RWPE1 (cell line): ENCODE results near the gene OR2B6.
"Not testable (repeated sequence)": the region's sequence is repeated elsewhere in the genome, so short reads cannot be mapped to it uniquely, and the experiment has no call there.

Experiments used
- CTCF ChIA-PET: fragments of 350-600 bp; sonication (Branson Sonifier 250); formaldehyde crosslinking; extraction: SDS; loops from one replicate; lab custom pipeline; 2021; lab: Yijun Ruan, JAX
- POLR2A ChIA-PET: fragments of 400-600 bp; formaldehyde crosslinking; extraction: SDS; loops from one replicate; lab custom pipeline; 2020; ENCODE audit warnings: antibody characterized with exemption; ENCODE audit not compliant: low non-redundant PET; lab: Yijun Ruan, JAX
- DNase-seq: peaks from one replicate; pipeline ENCODE4 v3.0.0; 2012; ENCODE audit warnings: low spot score
- H3K27ac ChIP-seq: fragments of 450-650 bp; 2 replicates; pipeline ENCODE4 v1.5.1; 2017
- TF ChIP-seq, protein P1 (sequence below): fragments of 450-650 bp; conservative IDR thresholded peaks from 2 replicates; pipeline ENCODE4 v1.5.1; 2017; ENCODE audit warnings: low read depth, mild to moderate bottlenecking

Gene OR2B6

GRCh38 chr6:27956941-27957340, at the start of gene OR2B6:
Gene OR2B6, plus strand, starts transcription at chr6:27957241. Its CDS starts 0 bp downstream, at chr6:27957241.
- H3K27ac ChIP-seq = no peak within 1 kb of the TSS
- ChIA-PET POLR2A (no interaction called here), CTCF (no interaction called here)
- TF ChIP-seq, protein P1, sequence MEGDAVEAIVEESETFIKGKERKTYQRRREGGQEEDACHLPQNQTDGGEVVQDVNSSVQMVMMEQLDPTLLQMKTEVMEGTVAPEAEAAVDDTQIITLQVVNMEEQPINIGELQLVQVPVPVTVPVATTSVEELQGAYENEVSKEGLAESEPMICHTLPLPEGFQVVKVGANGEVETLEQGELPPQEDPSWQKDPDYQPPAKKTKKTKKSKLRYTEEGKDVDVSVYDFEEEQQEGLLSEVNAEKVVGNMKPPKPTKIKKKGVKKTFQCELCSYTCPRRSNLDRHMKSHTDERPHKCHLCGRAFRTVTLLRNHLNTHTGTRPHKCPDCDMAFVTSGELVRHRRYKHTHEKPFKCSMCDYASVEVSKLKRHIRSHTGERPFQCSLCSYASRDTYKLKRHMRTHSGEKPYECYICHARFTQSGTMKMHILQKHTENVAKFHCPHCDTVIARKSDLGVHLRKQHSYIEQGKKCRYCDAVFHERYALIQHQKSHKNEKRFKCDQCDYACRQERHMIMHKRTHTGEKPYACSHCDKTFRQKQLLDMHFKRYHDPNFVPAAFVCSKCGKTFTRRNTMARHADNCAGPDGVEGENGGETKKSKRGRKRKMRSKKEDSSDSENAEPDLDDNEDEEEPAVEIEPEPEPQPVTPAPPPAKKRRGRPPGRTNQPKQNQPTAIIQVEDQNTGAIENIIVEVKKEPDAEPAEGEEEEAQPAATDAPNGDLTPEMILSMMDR = no peak
- DNase-seq = no peak

DNA sequence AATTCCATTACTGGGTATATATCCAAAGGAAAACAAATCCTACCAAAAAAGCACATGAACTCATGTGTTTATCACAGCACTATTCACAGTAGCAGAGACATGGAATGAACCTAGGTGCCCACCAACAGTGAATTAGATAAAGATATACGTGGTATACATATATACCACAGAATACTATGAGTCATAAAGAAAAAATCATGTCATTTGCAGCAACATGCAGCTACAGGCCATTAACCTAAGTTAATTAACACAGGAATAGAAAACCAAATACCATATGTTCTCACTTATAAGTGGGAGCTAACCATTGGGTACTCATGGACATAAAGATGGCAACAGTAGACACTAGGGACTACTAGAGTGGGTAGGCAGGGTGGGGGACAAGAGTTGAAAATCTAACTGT, 49.0 kb upstream of the OR2B6 start:
- TF ChIP-seq, protein P1 = no peak
- POLR2A ChIA-PET = no interaction called here
- DNase-seq = no peak
- H3K27ac ChIP-seq = no peak overlapping the region
- CTCF ChIA-PET = interaction anchor here (0.6 kb wide), 1 partner anchor 1817 kb away, joined by 3 read pairs; no protein-coding TSS in a partner anchor

DNA sequence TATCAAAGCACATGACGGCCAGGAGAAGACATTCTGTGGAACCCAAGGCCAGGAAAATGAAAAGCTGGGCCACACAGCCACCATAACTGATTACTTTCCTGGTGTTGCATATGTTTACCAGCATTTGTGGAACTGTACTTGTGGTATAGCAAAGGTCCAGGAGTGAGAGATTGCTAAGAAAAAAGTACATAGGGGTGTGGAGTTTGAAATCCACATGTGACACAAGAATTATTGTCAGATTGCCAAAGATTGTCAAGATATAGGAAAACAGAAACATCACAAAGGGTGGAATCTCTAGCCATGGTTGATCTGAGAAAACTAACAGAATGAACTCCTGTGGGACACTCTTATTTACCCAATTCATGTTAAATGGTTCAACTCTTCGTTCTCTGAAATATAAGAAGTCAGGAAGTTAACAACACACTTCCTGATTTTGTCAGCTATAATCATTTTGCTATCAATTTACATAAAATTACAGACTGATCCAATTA, 45.0 kb upstream of the OR2B6 start, which contains the start of gene OR2B2:
Gene OR2B2, minus strand, starts transcription at position 441 of the 491 bp plus-strand sequence. Its CDS starts 77 bp downstream, at position 364.
- H3K27ac ChIP-seq = no peak within 1 kb of the TSS
- ChIA-PET POLR2A (no interaction called here), CTCF (no interaction called here)
- DNase-seq = no peak
- TF ChIP-seq, protein P1 = no peak

GRCh38 chr6:27922949-27923348, 34.1 kb upstream of the OR2B6 start:
- ChIA-PET CTCF (no interaction called here), POLR2A (no interaction called here)
- H3K27ac ChIP-seq = no peak overlapping the region
- TF ChIP-seq, protein P1 = no peak
- DNase-seq = no peak

- CTCF ChIA-PET = interaction anchor here (0.7 kb wide), 1 partner anchor 168 kb away, joined by 3 read pairs; no protein-coding TSS in a partner anchor
- peak; percentile 12 for DNase-seq
- TF ChIP-seq, protein P1 = no peak
- POLR2A ChIA-PET = no interaction called here
- H3K27ac ChIP-seq = no peak overlapping the region
These were observed 32.9 kb upstream of the OR2B6 start for GRCh38 chr6:27924179-27924578.

DNA sequence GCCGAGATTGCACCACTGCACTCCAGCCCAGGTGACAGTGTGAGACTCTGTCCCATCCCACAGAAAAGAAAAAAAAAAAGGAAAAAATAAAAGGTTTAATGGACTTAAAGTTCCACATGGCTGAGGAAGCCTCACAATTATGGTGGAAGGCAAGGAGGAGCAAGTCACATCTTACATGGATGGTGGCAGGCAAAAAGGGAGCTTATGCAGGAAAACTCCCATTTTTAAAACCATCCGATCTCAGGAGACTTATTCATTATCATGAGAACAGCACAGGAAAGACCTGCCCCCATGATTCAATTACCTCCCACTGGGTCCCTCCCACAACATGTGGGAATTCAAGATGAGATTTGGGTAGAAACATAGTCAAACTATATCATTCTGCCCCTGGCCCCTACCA, 29.0 kb upstream of the OR2B6 start:
- CTCF ChIA-PET, DNase-seq, H3K27ac ChIP-seq, POLR2A ChIA-PET: not testable (repeated sequence)

- H3K27ac ChIP-seq, CTCF ChIA-PET, POLR2A ChIA-PET, DNase-seq: not testable (repeated sequence)
These were observed 27.1 kb upstream of the OR2B6 start for GRCh38 chr6:27929930-27930329.
